Adipocyte (in vitro differentiated cells): ENCODE measurements around the gene CASP9.
"Not testable (repeated sequence)": the region's sequence is repeated elsewhere in the genome, so short reads cannot be mapped to it uniquely, and the experiment has no call there.

ENCODE experiments used
- DNase-seq: peaks from one replicate; pipeline ENCODE4 v3.0.0-alpha.2; 2015; ENCODE audit warnings: low read depth
- H3K27me3 ChIP-seq: replicated peaks from 2 replicates; pipeline ENCODE4 v1.7.0; 2013; ENCODE audit warnings: mild to moderate bottlenecking, low read length, moderate library complexity; ENCODE audit not compliant: control insufficient read depth, insufficient read depth
- H3K36me3 ChIP-seq: 2 replicates; pipeline ENCODE4 v1.7.0; 2013; ENCODE audit warnings: low read length, mild to moderate bottlenecking, moderate library complexity; ENCODE audit not compliant: control insufficient read depth, insufficient read depth, severe bottlenecking
- H3K4me1 ChIP-seq: 2 replicates; pipeline ENCODE4 v1.7.0; 2013; ENCODE audit warnings: mild to moderate bottlenecking, low read length, moderate library complexity; ENCODE audit not compliant: control insufficient read depth, insufficient read depth
- H3K4me3 ChIP-seq: 2 replicates; pipeline ENCODE4 v1.7.0; 2013; ENCODE audit warnings: mild to moderate bottlenecking, low read length, moderate library complexity
- H3K9ac ChIP-seq: 2 replicates; pipeline ENCODE4 v1.7.0; 2013; ENCODE audit warnings: mild to moderate bottlenecking, low read length, moderate library complexity
- H3K9me3 ChIP-seq: 2 replicates; pipeline ENCODE4 v1.7.0; 2013; ENCODE audit warnings: mild to moderate bottlenecking, low read length, moderate library complexity; ENCODE audit not compliant: control insufficient read depth

The CASP9 gene

DNA sequence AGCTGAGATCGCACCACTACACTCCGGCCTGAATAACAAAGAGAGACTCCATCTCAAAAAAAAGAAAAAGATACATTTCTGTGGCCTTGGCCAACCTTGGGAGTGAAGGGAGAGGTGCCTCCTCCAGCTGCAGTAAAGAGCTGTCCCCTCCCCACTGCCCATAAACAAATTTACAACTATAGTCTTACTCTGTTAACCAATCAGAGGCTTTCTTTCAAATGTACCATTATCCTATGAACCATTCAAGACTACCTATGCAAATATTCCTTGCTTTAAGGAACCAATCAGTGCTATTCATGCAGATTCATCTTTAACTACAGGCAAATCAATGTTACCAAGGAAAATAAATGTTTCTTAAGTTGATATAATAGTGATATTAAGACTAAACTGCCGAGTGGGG is 47.1 kb downstream of the CASP9 start:
- Histone ChIP-seq H3K4me1 (no peaks in the 10 kb centered on the region), H3K9me3 (no peaks in the 10 kb centered on the region), H3K4me3 (no peak overlapping the region), H3K9ac (no peak overlapping the region), H3K36me3 (no peaks in the 10 kb centered on the region), H3K27me3 (no peaks in the 10 kb centered on the region)
- no peak for DNase-seq

GRCh38 chr1:15475752-15476314 is 48.2 kb downstream of the CASP9 start, which contains the start of gene CELA2B:
Gene CELA2B, plus strand, starts transcription at chr1:15476104. Its CDS starts 22 bp downstream, at chr1:15476126.
- H3K9me3 ChIP-seq = peaks cover 5% of the 10 kb centered on the region
- H3K27me3 ChIP-seq = no peaks in the 10 kb centered on the region
- no peaks in the 10 kb centered on the region for H3K36me3 ChIP-seq
- H3K4me1 ChIP-seq = no peaks in the 10 kb centered on the region
- no peak for DNase-seq
- H3K4me3 ChIP-seq = no peak within 1 kb of the TSS
- H3K9ac ChIP-seq = no peak within 1 kb of the TSS

DNA sequence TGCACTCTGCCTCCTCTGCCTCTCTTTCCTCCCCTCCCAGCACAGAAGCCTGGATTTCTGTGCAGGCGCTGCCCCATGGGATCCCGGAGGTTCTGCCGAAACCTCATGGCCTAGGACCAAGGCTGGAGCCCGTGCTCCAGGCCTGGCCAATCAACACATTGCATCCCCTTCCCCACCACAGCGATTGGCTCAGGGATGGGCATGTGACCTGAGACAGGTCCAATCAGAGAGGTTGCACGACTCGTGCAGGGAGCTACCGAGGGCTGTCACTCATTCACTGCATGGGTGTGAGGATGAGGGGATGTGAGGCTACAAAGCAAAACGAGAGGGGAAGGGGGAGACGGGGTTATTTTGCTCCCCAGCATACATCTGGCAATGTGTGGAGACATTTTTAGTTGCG is 51.4 kb downstream of the CASP9 start:
- H3K9ac ChIP-seq = no peak overlapping the region

GRCh38 chr1:15471723-15472122 is 52.3 kb downstream of the CASP9 start:
- not testable (repeated sequence) for H3K27me3 ChIP-seq, H3K4me3 ChIP-seq, DNase-seq, H3K9ac ChIP-seq, H3K4me1 ChIP-seq, H3K36me3 ChIP-seq, H3K9me3 ChIP-seq

More for the DNA sequence above, 51.4 kb downstream of the CASP9 start:
- Histone ChIP-seq H3K4me1 (no peaks in the 10 kb centered on the region), H3K9me3 (peaks cover 8% of the 10 kb centered on the region), H3K36me3 (no peaks in the 10 kb centered on the region), H3K4me3 (no peak overlapping the region), H3K27me3 (no peaks in the 10 kb centered on the region)
- DNase-seq = no peak

DNA sequence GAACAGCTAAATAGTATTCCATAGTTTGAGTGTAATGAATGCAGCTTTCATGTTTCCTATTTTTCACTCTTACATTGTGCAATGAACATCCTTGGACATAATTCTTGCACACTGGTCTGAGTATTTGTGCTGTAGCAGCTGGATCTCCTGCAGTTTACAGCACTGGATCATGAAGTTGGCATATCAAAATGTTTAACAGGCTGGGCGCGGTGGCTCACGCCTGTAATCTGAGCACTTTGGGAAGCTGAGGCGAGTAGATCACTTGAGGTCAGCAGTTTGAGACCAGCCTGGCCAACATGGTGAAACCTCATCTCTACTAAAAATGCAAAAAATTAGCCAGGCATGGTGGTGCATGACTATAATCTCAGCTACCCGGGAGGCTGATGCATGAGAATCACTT is 52.9 kb downstream of the CASP9 start:
- H3K4me3 ChIP-seq, H3K4me1 ChIP-seq, DNase-seq, H3K36me3 ChIP-seq, H3K9ac ChIP-seq, H3K27me3 ChIP-seq, H3K9me3 ChIP-seq: not testable (repeated sequence)

- H3K36me3 ChIP-seq, DNase-seq, H3K4me1 ChIP-seq, H3K9me3 ChIP-seq, H3K4me3 ChIP-seq, H3K9ac ChIP-seq: not testable (repeated sequence)
- H3K27me3 ChIP-seq = peaks cover 13% of the 10 kb centered on the region
Measured at GRCh38 chr1:15469821-15470448, 54.1 kb downstream of the CASP9 start.

- peaks cover 13% of the 10 kb centered on the region for H3K27me3 ChIP-seq
- no peak overlapping the region for H3K9ac ChIP-seq
- H3K9me3 ChIP-seq = peaks cover 8% of the 10 kb centered on the region
- H3K4me1 ChIP-seq = peaks cover 3% of the 10 kb centered on the region
- H3K4me3 ChIP-seq = no peak overlapping the region
- no peaks in the 10 kb centered on the region for H3K36me3 ChIP-seq
- no peak for DNase-seq
Measured at GRCh38 chr1:15469361-15469760, 54.7 kb downstream of the CASP9 start.

GRCh38 chr1:15468145-15468544 is 55.9 kb downstream of the CASP9 start:
- H3K4me3 ChIP-seq = no peak overlapping the region
- H3K4me1 ChIP-seq = peaks cover 3% of the 10 kb centered on the region
- peaks cover 8% of the 10 kb centered on the region for H3K9me3 ChIP-seq
- H3K9ac ChIP-seq = no peak overlapping the region
- no peaks in the 10 kb centered on the region for H3K36me3 ChIP-seq
- no peak for DNase-seq
- peaks cover 13% of the 10 kb centered on the region for H3K27me3 ChIP-seq

DNA sequence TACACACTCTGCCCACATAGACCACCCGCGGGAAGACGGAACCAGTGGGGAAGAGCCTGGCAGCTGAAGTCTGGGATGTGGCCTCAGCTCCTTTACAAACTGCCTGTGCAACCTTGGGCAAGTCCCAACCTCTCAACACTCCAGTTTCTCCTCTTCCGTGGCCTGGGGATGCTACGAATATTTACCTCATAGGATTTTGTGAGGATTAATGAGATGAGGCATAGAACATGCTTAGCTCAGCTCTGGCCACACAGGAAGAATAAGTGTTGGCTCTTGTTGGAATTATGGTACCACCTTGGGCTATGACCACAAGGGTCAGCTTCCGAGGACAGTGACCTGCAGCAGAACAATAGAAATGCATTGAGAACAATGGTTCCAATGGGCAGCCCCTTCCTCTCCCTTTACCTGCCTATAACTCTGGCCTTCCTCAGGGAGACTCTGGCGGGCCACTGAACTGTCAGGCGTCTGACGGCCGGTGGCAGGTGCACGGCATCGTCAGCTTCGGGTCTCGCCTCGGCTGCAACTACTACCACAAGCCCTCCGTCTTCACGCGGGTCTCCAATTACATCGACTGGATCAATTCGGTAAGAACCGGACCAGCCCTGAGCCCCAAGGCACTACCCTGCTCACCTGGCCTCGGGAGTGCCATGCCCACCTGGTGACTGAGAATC is 56.9 kb downstream of the CASP9 start:
- not testable (repeated sequence) for DNase-seq, H3K9me3 ChIP-seq, H3K4me1 ChIP-seq, H3K4me3 ChIP-seq, H3K9ac ChIP-seq, H3K36me3 ChIP-seq
- peaks cover 13% of the 10 kb centered on the region for H3K27me3 ChIP-seq

DNA sequence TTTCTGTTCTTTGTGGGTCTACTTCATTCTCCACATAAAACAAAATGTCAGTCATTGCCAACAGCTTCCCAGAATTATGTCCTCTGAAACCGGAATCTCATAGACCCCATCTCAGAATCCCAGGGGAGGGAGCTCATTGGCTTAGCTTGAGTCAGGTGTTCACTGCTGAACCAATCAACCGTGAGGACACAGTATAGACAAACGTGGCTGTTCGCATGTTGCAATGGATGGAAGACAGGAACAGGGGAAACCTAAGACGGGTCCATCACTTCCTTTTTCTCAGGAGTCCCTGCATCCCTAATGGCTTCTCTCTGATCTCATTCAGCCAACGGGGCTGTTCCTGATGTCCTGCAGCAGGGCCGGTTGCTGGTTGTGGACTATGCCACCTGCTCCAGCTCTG is 58.3 kb downstream of the CASP9 start:
- peaks cover 3% of the 10 kb centered on the region for H3K4me1 ChIP-seq
- no peak overlapping the region for H3K4me3 ChIP-seq
- DNase-seq = no peak
- no peak overlapping the region for H3K9ac ChIP-seq
- peaks cover 13% of the 10 kb centered on the region for H3K27me3 ChIP-seq
- no peaks in the 10 kb centered on the region for H3K36me3 ChIP-seq
- H3K9me3 ChIP-seq = peaks cover 1% of the 10 kb centered on the region

DNA sequence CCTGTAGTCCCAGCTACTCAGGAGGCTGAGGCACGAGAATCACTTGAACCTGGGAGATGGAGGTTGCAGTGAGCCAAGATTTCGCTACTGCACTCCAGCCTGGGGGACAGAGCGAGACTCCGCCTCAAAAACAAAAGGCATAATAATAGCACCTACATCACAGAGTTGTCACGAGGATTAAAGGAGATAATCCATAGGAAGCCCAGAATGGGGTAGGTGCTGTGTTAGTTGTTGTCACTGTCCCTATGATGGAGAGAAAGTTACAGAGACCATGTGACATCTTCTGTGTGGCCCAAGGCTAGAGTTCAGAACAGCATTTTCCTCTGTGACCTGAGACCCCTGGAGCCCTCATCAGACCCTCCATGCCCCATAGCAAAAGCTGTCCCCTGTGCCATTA is 60.1 kb downstream of the CASP9 start:
- peaks cover 15% of the 10 kb centered on the region for H3K4me1 ChIP-seq
- H3K27me3 ChIP-seq = peaks cover 13% of the 10 kb centered on the region

More for the DNA sequence above, 60.1 kb downstream of the CASP9 start:
- not testable (repeated sequence) for DNase-seq, H3K9me3 ChIP-seq, H3K36me3 ChIP-seq, H3K4me3 ChIP-seq, H3K9ac ChIP-seq
